Erythroblast (primary cell): Measurements from ENCODE around the gene DPP9.

ENCODE experiments used
- GATA1 ChIP-seq: IDR thresholded peaks from 2 replicates; pipeline ENCODE4 v1.6.1; 2011; ENCODE audit warnings: low read depth, mild to moderate bottlenecking, control low read depth, low read length, moderate library complexity
- POLR2A ChIP-seq: IDR thresholded peaks from 2 replicates; pipeline ENCODE4 v1.6.1; 2011; ENCODE audit warnings: mild to moderate bottlenecking, low read length

- TF ChIP-seq POLR2A (no peak), GATA1 (no peak)
These were observed 9.1 kb upstream of the DPP9 start for GRCh38 chr19:4732680-4733114.
